Bone marrow (tissue), 2 donors: Measurements from ENCODE around the gene RPUSD1.
"Not testable (repeated sequence)": the region's sequence is repeated elsewhere in the genome, so short reads cannot be mapped to it uniquely, and the experiment has no call there.

ENCODE experiments used
- DNase-seq, 2 donors: peaks; one replicate each; lab custom pipeline; 2025; lab: John Stamatoyannopoulos, UW

The RPUSD1 gene

GRCh38 chr16:747978-748746 is 40.0 kb downstream of the RPUSD1 start:
- no peak for DNase-seq

- DNase-seq, result no peak
Measured at GRCh38 chr16:746637-747036, 41.5 kb downstream of the RPUSD1 start.

GRCh38 chr16:745739-746138 is 42.4 kb downstream of the RPUSD1 start:
- no peak for DNase-seq

- no peak for DNase-seq
Measured at GRCh38 chr16:743794-744500, 44.2 kb downstream of the RPUSD1 start.

GRCh38 chr16:742894-743293 is 45.3 kb downstream of the RPUSD1 start:
- not testable (repeated sequence) for DNase-seq

GRCh38 chr16:741986-742629 is 46.1 kb downstream of the RPUSD1 start:
- DNase-seq, result no peak

GRCh38 chr16:740764-741505 is 47.2 kb downstream of the RPUSD1 start, which contains the start of gene CIAO3:
Gene CIAO3 (minus strand): TSS chr16:740997. CDS start chr16:740985, 12 bp downstream.
- DNase-seq, result peak; percentile 52 to 85

GRCh38 chr16:740459-740763 is 47.8 kb downstream of the RPUSD1 start:
- no peak for DNase-seq

GRCh38 chr16:739560-740458 is 48.4 kb downstream of the RPUSD1 start:
- no peak for DNase-seq

- DNase-seq, result no peak
Measured at GRCh38 chr16:736936-737481, 51.2 kb downstream of the RPUSD1 start.

GRCh38 chr16:735982-736453 is 52.2 kb downstream of the RPUSD1 start:
- no peak for DNase-seq

GRCh38 chr16:734981-735881 is 53.0 kb downstream of the RPUSD1 start:
- no peak for DNase-seq
